HG02759 (cell line): ENCODE results near the gene DDX1.
A peak's percentile ranks its signal among the peaks of the same experiment; 100 is the strongest.

Source experiments
- ATAC-seq: cut with Tn5 transposase; IDR thresholded peaks from one replicate; pipeline ENCODE4 v1.9.1; 2021; ENCODE audit warnings: mild to moderate bottlenecking, moderate library complexity; ENCODE audit not compliant: unreplicated experiment

DDX1 gene

DNA sequence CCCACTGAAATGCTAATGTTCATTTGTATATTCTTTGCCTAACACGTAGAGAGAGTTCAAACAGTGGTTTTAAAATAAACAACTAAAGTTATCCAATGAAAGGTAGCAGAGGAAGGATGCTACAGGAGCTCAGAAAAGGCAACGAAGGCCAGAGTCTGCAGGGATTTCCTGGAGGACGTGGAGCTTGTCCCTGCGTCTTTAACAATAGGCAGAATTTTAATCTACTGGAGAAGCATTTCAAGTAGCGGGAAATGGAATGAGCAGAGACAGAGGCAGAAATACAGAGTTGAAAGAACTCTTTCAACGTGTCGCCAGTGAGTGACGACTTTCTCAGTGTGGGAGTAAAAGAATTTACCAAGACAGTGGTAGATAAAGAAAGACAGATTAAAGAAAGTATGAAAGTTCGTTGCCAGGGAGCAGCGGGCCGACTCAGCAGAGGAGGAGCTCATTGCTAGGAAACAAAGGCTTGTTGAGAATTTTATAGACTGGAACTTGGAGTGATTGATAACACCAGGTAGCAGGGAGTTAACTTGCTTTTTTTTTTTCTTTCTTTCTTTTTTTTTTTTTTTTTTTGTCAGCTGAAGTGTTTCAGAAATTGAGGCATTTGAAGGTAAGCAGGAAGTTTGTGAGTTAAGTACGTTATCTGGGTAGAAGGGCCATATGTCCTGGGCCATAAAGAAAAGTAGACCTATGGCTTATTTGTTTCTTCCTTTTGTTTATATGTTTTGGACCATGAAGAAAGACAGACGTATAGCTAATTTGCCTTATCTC, 29.9 kb upstream of the DDX1 start:
- peak; percentile 32 for ATAC-seq

DNA sequence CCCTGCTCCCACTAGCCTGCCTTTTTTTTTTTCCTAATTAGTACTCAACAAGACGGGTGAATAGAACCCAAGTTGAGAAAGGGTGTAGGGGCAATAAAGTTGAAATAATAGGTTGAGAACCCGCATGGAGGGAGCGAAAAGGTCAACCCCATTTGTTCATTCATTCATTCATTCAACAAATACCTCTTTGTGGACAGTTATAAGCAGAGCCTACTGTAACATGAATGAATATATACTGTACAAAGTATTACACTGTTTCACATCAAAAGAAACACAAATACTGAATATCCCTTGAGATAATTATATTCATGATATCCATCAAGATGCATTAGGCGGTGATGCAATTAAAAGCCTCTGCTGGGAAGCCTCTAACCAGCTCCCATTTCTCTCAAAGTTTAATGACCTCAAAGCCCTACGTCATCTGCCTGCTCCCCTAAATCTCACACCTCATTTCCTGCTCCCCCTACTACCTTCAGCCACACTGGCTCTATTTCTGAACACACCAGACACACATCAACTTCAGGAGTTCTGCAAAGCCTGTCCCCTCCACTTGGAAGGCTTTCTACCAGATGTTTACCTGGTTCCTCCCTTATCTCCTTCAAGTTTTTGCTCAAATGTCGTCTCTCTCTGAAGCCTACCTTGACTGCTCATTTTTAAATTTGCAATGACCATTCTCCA, 29.2 kb upstream of the DDX1 start:
- ATAC-seq = no peak

- no peak for ATAC-seq
Observed at GRCh38 chr2:15563227-15564100, 28.2 kb upstream of the DDX1 start.

DNA sequence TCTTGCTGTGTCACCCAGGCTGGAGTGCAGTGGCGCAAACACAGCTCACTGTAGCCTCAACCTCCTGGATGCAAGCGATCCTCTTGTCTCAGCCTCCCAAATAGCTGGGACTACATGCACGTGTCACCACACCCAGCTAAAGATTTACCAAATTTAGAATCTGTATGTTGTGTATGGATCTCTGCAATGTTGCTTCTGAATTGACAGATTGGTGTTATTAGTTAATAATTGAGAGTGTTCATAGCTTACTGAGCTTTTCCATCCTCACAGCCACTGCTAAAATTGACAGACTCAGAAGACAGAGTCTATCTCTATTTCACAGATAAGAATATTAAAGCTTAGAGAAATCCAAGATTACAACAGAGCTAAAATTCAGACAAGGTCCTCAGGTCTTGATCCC, 26.3 kb upstream of the DDX1 start:
- ATAC-seq = no peak

- ATAC-seq = no peak
Observed at GRCh38 chr2:15565994-15566671, 25.5 kb upstream of the DDX1 start.

GRCh38 chr2:15566912-15567311, 24.8 kb upstream of the DDX1 start:
- ATAC-seq = no peak

DNA sequence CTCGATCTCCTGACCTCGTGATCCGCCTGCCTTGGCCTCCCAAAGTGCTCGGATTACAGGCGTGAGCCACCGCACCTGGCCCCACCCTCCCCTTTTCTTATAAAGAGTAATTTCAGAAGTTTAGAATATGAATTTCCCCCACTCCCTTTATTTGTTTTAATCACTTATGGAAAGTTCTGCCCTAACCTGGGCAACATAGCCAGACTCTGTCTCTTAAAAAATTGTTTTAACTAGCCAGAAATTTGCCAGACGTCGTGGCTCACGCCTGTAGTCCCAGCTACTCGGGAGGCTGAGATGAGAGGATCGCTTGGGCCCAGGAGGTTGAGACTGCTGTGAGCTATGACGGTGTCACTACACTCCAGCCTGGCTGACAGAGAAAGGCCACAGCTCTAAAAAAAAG, 22.8 kb upstream of the DDX1 start:
- ATAC-seq = no peak

- no peak for ATAC-seq
Observed at GRCh38 chr2:15570104-15570503, 21.6 kb upstream of the DDX1 start.

DNA sequence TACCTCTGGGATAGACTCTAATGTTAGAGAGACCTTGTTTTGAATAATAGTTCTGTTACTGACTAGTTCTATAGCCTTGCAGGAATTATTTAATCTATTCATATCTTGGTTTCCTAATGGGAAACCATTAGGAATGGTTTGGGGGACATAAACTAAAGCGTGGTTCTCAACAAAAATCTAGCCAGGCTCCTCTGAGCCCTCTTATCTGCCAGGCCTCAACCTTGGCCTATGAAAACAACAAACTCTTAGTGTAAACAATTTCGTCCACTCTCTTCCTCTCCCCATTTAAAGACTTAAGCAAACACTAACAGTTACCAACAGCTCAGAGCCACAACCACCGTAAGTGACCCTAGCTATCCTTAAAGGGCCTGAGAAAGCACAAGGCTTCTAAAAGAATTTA, 19.9 kb upstream of the DDX1 start:
- ATAC-seq = no peak

- peak; percentile 95 for ATAC-seq
Observed at GRCh38 chr2:15577071-15577735, 14.5 kb upstream of the DDX1 start.

GRCh38 chr2:15579641-15580040, 12.0 kb upstream of the DDX1 start:
- no peak for ATAC-seq

GRCh38 chr2:15580451-15580850, 11.2 kb upstream of the DDX1 start:
- no peak for ATAC-seq

DNA sequence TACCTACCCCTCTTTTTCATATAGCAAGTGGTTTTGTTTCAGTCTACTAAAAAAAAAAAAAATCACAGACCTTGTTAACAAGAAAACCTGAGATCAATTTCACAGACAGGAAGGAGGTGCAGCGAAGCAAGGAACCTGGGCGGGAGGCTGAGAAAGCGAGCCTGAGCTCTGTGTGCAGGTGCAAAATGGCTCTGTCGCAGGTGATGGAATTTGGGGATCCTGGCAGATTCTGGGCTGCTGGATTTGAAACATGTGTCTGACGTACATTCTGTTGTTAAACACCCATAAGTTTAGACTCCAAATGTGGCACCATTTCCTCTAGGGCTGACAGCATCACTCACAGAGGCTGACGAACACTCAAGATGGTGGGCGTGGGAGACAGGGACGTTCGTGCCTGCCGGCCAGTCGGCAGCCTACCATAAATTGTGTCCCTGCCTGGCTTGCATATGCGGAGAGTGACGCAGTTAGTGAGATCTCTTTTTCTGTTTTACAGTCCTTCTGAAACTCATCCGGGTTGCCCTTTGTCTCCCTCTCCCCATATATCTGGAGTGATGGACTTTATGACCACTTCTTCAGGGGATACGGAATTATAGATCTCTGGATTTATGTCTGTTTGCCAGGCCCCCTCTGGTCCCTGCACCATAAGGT, 8.8 kb upstream of the DDX1 start:
- ATAC-seq = no peak

DNA sequence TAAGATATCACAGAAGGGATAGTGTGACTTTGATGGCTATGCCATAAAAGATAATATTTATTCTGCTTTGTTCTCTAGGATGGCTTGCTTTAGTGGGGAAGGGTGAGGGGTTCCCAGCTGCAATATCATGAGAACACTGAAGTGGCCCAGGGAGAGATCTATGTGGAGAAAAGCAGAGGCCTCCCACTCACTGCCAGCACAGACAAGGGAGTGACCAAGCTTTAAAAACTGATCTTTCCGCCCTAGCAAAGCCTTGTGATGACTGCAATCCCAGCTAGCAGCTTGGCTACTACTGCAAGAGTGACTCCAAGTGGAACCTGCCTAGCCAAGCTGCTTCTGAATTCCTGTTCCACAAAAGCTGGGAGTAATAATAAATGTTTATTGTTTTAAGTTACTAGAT, 7.8 kb upstream of the DDX1 start:
- no peak for ATAC-seq

GRCh38 chr2:15584316-15584715, 7.4 kb upstream of the DDX1 start:
- no peak for ATAC-seq

DNA sequence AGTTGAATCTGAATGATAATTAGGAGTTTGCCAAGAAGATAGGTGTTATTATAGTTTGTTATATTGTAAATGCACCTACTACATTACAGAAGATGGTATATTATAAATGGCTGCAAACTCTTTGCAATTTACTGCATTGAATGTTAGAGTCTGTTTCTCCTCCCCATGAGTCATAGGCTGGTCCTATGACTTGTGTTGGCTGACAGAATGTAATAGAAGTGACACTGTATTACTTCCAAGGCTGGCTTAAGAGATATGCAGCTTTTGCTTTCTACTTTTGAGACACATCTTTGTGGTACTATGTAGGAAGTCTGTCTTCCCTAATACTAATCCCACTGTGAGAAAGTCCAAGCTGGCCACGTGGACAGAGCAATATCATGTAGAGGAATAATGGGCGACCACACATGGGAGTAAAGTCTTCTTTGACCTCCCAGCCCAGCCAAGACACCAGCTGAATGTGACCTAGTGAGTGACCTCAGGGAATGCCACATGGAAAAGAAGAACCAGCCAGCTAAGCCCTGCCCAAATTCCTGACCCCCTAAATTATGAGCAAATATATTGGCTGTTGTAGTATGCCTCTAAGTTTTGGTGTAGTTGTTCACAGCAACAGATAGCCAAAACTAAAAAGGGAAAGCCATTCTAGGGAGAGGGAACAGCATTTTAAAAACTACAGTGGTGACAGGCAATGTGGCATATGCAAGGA, 6.8 kb upstream of the DDX1 start:
- ATAC-seq = no peak

DNA sequence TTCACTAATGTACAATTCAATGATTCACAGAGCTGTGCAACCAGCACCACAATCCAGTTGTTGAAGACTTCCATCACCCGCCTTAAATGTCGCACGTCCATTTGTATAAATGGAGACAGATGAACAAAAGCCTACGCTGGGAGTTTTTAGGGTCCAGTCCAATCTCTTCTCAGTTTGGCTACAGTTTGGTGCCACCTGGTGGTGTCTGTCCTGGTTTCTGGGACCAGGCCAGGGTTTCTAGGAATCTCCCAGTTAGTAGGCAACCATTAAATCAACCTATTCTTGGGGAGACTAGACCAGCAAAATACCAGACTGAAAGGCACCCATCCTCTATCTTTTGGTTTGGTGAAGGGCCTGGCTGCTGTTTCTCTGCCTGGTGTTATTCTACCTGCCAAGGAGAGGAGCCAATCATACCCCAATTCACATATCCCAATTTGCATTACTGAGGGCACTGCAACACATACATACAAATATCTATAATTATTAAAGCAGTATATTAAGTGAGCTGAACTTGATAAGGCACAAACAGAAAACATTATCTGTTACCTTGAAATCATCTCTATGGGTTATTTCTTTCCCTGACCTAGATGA, 3.2 kb upstream of the DDX1 start:
- ATAC-seq = no peak

- no peak for ATAC-seq
Observed at GRCh38 chr2:15591373-15591691, 336 bp upstream of the DDX1 start.

- no peak for ATAC-seq
Observed at GRCh38 chr2:15593327-15593705, 1.6 kb downstream of the DDX1 start.
